H4 (cell line): ENCODE data around the gene PRPF6. TPM values are rescaled to one million over a fixed set of nuclear protein-coding genes. Genes with fewer than 3 reads are reported as not detected.
A peak's percentile ranks its signal among the peaks of the same experiment; 100 is the strongest.

ENCODE experiments used
- DNase-seq: peaks from one replicate; pipeline ENCODE4 v3.0.0-alpha.2; 2015; ENCODE audit warnings: low spot score
- total RNA-seq: library from RNA; depleted of rRNA; stranded (reverse); fragments of >200 nt; shearing (Covaris generic); gene quantifications from 2 replicates; pipeline ENCODE4 v1.2.3, GENCODE V29; 2014

The PRPF6 gene
- total RNA-seq, 1 experiment from 2014 or later = 36.5 TPM

DNA sequence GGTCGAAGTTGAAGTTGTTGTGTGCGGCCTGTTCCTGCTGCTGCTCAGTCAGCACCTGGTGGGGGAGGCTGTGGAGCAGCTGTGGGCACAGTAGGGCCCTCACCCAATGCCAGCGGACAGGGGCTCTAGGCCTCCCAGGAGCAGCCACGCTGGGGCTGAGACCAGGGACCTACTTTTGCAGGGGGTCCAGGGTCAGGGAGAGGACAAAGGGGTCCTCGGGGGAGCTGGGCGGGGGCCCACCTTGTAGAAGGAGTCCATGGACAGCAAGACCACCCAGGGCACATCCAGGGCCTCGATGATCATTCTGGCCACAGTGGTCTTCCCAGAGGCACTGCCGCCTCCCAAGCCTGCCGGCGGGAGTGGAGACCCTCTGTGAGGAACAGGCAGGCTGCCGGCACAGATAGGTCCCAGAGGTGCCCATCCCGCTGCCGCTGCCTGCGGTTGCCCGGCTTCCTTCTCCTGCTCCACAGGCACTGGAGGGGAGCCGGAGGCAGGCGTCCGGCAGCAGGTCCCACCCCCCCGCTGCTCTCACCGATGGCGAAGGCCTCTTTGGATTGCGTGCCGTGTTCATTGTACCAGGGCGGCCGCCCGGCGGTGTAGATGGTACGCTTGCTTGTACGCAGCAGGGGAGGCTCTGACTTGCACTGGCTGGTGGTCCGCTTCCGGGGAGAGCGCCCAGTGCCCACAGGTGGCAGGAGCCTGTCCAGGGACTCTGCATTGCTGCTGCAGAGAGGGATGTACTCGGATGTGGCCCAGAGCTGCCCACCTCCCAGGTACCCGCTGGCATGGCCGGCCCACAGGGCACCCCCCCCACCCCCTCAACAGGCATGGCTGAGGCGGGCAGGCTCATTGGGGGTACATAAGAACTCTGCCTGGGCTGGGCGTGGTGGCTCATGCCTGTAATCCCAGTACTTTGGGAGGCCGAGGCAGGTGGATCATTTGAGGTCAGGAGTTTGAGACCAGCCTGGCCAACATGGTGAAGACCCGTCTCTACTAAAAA is 34.7 kb upstream of the PRPF6 start:
- DNase-seq = no peak

DNA sequence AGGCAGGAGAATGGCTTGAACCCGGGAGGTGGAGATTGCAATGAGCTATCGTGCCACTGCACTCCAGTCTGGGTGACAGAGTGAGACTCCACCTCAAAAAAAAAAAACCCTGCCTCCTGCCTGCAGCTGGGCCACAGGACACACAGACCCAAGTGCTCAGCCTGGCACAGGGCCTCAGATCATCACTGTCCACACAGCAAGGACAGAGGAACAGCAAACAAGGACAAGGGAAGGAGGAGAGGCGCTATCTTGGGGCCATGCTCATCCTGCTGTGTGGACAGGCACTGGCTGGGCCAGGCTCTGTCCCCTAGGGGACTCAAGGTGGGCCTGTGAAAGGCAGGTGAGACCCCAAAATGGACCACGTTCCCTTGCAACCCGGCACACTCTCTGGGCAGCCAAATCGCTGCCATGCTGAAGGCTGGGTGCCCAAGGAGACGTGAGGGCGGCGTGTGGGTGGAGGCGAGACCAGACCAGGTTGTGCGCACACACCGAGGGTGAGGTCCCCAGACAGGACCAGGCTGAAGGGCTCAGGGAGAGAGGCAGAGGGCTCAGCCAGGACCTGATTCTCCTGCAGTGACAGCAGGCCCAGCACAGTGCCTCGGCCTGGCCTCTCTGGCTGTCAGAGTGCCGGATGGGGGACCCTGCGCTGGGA is 33.8 kb upstream of the PRPF6 start:
- DNase-seq = no peak

DNA sequence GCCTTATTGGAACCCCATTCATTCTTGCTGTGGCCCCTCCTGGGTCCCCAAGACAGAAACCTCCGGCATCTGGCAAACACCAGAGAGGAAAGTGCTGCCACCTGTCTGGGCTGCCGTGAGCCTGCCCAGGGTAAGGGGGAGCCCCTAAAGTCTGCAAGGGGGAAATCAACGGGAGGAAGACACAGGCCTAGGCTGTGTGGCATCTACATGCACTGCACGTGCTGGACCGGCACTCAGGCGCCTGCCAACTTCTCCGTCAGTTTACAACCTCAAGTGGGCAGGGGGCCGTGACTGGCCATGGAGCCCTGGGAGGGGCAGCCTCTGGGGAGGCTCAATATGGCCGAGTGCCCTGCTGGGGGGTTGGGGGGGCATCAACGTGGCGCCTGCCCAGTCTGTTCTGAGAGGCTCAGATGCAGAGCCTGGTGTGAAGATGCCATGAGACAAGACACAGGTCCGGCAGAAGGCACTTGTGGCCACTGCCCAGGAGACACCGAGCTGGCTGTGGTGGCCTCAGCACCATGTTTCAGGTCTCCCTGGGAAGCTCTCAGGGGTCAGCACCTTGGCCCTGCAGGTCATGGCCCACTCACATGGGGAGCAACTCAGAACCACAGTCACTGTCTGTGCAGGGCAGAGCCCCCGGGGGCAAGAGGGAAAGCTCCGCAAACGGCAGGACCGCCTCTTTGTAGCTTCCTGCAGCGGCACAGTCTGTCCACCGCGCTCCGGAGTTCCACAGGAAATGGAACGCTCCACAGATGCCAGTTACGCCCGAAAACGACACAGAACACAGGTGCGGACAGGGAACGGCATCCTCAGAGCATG is 33.1 kb upstream of the PRPF6 start:
- no peak for DNase-seq

DNA sequence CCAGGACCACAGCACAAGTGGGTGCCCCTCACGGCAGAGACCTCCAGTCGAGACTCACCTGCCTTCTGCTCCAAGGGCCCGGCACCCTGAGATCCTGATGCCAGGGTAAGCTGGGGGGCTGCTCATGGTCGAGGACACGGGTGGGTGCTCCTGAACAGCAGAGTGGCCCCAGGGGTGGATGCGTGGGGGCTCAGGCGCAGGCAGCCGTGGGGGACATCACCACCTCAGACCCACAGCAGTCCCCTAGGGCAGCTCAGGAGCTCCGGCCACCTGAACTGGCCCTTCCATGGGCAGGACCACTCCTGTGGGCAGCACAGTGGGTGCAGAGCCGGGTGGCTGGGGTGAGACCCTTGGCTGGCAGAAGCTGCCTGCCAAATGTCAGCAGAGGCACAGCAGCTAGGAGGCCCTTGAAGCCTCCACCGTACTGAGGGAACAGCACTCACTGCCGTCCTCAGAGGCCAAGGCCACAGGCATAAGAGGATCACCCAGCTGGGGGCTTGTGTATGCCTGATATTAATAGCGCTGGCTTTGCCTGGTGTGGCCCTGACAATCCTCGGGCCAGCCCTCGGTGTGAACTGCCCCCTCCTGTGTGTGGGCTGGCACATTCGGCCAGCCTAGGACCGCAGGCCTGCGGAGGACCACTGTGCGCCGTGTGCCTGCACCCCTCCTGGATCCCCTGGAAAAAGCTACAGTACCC is 30.1 kb upstream of the PRPF6 start:
- DNase-seq = no peak

DNA sequence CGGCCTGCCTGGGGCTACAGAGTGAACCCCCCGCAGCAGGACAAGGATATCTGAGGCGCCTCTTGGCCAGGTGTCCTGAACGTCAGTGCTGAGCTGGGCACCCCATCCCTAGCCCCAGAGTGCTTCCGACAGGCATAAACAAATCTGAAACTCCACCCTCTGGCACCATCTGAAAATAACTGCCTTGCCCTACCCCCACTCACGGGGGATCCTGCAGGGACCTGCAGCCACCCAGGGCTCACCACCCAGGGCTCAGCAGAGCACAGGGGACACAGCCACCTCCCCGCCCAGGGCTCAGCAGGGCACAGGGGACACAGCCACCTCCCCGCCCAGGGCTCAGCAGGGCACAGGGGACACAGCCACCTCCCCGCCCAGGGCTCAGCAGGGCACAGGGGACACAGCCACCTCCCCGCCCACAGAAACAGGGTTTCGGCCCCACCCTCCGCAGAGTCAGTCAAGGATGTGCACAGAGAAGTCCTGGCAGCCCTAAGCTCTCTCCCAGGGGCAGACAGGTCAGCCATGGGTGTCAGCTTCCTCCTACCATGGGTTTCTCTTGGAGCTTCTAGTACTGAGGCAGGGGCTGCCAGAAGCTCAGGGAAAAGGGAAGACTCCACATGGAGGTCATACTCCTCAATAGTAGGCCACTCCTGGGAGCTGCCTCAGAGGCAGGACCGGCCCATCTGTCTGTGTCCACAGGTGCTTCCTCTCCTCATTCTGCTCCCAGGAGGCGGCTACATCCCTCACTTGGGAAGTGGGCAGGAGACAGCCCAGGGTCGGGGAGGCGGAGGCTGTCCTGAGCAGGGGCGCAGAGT is 29.3 kb upstream of the PRPF6 start:
- DNase-seq = no peak

DNA sequence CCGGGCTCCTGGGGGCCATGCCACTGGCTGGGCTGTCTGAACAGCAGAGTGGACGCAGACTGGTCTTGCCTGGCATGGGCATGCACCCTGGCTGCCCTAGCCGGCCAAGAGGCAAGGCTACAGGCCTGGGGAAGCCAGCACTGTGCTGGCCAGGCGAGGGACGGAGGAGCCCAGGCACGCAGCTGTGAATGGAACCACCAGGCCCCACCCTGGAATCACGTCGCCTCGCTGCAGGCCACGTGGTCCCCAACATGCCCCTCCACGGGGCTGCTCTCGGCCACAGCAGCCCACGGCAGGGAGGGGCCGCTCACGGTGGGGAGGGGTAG is 28.8 kb upstream of the PRPF6 start:
- no peak for DNase-seq

DNA sequence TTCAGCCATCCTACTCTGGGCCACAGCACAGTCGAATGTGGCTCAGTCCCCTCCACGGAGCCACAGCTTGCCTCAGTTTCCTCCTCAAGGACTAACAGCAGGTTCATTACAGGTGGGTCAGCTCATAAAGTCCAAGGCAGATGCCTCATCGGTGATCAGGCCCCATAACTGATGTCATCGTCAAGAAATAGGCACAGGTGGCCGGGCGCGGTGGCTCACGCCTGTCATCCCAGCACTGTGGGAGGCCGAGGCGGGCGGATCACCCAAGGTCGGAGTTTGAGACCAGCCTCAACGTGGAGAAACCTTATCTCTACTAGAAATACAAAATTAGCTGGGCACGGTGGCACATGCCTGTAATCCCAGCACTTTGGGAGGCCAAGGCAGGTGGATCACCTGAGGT is 28.2 kb upstream of the PRPF6 start:
- no peak for DNase-seq

DNA sequence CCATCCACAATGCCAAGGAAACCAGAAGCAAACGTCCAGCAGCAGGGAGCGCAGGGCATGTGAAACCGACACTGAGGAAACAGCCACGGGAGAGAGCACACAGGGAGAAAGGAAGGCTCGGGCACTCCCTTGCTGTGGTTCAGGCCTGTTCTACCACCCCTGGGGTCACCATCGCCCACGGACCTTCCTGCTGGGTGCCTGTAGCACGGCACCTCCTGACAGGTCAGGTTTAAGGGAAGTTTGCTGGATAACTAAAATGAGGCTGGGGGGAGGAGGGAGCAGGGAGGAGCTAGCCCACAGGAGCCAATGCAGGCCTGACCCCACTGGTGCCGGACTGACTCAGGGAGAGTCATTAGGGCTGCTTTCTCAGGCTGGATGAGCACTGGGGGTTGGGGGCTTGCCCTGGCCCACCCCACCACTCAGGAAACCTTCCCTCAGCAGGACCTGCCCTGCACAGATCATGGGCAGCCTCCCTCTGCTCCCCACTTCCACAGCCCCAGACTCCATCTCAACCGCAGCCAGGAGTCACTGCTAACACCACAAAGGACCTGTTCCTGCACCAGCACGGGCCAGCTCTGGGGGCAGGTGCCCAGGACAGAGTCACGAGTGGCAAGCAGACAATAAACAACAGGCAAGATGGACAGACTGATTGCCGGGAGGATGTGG is 27.0 kb upstream of the PRPF6 start:
- no peak for DNase-seq

DNA sequence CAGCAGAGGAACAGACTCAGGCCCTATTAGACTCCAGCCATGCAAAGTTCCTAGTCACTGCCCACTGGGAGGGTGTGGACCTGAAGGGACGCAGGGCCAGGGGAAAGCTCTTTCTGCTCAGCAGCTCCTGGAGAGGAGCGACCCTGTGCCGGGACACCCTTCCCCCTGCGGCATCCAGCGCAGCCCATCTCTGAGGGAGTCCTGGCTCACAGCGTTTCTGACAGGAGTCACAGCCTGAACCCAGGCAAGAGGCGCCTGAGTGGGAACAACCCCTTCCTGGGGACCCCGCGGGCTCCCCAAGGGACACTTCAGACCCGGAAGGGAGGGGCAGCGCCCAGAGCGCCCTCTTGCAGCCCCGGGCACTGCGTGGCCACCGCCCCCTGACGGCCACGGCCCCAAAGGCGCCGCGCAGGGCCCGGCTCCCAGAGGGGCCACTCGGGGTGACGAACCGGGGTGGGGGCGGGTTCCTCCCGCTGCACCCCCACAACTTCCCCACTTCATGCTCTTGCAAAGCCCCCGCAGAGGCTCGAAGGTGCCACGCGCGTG is 25.6 kb upstream of the PRPF6 start:
- no peak for DNase-seq

DNA sequence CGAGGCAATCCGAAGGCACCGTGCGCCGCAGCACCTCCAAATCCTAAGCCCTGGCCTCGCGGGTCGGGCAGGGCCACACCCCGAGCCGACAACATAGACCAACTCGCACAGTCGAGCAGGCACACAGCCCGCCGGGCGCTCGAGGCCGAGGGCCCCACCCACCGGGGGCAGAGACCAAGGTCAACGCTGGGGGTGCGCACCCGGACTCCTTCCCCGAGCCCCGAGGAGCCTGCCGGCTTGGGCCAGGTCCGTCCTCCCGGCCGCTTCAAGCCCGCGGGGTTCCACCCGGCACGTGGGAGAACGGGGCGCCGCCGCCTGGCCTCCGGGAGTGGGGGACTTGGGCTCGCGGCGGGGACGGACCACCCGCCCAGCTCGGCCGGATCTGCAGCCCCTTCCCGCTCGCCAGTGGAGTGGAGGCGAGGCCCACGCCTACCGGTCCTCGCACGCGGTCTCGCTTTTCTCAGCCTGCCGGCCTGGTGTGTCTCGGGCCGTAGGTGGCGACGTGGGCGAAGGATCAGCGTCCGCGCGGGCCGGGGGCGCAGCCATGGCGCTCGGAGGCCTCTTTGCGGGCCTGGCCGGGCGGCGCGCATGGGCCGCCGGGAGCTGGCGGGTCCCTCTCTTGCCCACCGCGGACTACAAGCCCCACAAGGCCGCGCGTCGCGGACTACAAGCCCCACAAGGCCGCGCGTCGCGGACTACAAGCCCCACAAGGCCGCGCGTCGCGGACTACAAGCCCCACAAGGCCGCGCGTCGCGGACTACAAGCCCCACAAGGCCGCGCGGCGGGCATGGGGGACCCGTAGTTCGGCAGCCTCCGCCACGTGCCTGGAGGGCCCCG is 24.9 kb upstream of the PRPF6 start, which contains the start of gene UCKL1:
Gene UCKL1, minus strand, starts transcription at position 590 of the 837 bp plus-strand sequence. Its CDS starts 44 bp downstream, at position 546.
- DNase-seq = peak; percentile 75

DNA sequence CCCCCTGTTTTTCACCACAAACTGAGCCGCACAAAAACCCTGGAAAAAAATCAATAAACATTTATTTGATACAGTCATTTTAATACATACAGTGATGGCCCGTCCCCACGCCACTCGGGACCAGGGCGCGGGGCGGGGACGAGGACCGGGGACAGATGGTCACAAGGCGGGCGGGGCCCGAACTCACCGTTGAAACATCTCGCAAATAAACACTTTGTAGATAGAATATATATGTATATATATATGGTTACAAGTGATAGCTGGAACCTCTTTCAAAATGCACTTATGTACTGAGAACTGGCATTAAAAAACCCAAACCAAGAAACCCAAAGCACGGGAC is 24.3 kb upstream of the PRPF6 start:
- no peak for DNase-seq

DNA sequence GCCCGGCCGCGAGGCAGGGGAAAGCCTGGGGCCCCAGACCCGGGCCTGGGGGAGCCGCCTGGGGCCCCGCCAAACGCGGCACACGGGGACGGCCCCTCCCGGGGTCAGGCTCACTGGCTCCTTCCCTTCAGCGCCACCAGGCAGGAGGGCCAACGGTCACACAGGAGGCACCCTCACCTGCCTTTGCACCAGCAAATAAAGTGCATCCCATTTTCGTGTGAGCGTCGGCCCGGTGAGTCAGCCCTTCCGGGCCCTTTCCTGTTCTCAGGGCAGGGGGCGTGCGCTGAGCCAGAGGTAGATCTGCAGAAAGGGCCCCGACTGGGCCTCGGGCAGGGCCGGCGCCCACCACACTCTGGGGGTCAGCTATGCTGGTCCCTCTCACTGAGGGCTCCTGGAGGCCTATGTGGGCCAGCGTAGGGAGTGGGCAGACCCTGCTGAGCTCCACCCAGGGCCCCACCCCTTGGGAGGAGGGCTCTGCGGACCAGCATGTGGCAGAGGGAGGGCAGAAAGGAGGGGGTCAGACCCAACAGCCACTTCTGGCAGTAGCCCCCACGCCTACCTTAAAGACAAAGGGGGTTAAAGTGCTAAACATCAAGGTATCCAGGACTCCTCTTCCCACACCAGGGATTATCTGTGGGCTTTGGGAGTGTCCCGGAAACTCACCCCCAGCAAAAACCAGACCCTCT is 23.8 kb upstream of the PRPF6 start:
- DNase-seq = peak; percentile 48

DNA sequence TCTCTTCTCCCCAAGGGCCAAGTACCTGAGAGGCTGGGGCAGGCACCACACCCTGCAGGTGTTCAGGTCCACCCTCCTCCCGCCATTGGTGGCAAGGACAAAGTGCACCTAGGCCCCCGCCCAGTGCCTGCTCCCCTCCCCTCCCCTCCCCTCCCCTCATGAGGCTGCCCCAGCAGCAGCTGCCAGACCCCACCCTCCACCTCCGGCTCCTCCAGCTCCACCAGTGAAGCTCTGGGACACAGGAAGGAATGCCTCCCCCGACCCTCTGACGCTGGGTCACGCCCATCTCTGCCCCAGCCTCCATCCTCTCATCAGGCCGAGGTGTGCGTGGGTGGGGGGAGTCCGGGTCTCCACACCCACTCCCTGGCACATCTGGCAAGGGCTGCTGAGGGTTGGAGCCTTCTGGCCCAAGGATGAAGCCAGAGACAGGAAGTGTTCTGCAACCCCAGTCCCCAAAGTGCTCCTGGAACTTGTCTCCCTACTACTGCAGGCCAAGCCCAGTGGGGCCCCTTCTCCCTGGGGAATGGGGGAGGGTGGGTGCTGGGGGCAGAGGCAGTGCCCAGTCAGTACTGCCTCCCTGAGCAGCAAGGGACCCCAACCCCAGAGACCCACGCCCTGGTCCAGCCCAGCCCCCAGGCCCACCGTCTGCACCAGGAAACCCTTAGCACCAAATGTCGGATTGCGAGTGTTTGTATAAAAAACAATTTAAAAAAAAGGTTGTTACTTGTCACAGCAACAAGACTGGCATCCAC is 23.1 kb upstream of the PRPF6 start:
- no peak for DNase-seq

DNA sequence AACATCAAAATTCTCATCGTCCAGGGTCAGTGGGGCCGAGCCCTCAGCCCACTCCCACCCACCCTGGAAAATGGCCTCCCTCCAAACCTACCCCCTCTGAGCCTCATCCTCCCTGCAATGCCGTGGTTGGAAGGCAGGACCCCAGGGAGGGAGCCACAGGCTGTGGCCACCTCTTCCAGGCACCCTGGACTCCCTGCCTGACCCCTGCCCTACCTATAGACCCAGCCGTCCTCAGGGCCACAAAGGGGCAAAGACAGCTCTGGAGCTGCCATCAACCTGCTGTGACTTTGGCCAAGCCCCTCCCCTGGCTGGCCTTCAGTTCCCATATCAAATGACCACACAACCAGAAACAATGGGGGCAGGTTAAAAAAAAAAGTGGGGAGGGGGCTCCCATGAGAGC is 22.5 kb upstream of the PRPF6 start:
- no peak for DNase-seq

DNA sequence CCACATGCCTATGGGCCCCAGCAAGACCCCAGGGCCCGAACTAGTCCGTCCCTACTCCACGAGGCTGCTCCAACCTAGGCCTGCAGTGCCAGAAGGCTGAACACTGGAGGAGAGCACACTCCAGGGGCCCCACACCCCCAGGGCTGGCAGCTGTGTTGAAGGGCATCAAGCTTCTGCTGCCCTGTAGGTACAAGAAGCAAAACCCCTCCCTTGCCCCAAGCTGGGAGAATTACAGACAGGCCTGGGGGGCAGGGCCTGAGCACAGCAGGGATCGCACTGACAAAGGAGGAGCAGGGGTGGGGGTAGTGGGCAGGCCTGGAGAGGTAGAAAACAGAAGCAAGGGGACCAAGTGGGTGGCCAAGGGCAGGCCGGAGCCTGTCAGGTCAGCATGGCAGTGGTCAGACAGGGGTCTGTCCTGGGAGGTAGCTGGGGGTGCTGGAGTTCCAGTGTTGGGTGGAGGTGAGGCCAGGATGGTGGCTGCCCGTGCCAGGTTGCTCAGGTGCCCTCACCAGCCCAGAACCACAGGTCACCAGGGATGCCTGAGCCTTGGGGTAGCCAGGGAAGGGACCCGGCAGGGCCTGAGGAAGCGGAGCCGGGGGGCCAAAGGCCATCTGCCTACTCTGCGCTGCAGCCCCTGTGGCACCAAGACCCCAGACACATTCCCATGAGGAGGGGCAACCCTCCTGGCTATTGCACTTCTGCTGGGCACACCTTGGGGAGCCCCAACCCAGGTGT is 21.8 kb upstream of the PRPF6 start:
- no peak for DNase-seq

DNA sequence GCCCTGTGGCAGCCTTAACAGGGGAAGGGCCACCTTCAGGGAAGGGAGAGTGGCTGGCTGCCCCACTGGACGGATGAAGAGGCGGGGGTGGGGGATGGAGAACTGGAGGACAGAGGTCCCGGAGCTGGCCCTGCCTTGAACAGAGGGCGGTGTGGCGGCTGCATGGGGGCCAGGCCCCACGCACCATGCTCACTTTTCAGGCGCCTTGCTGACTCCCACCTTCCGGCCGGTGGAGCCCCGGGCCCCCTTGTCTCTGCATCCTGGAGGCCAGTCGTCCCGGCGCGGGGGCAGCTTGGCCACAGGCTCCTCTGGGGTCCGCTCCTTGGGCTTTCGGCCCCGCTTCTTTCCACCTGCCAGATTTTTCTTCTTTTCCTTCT is 21.2 kb upstream of the PRPF6 start:
- no peak for DNase-seq
